SU-DHL-6 (cell line): ENCODE data around the gene CDKN3.
A peak's percentile ranks its signal among the peaks of the same experiment; 100 is the strongest.
"Not testable (repeated sequence)": the region's sequence is repeated elsewhere in the genome, so short reads cannot be mapped to it uniquely, and the experiment has no call there.

Experiments
- H2AFZ ChIP-seq: fragments of 200-600 bp; sonication (generic); 2 replicates; pipeline ENCODE4 v1.6.1; 2014; ENCODE audit warnings: low read depth, mild to moderate bottlenecking, moderate library complexity, mixed read lengths, antibody characterized with exemption, low read length; ENCODE audit not compliant: severe bottlenecking
- H3F3A ChIP-seq: fragments of 200-600 bp; shearing (Covaris generic); 2 replicates; pipeline ENCODE4 v1.6.0; 2016; ENCODE audit warnings: antibody characterized with exemption, mild to moderate bottlenecking; ENCODE audit not compliant: insufficient read depth
- H3K27ac ChIP-seq: fragments of 200-600 bp; sonication (generic); 2 replicates; pipeline ENCODE4 v1.5.1; 2016; ENCODE audit warnings: low read depth, mild to moderate bottlenecking, low read length, moderate library complexity, mixed read lengths
- H3K27me3 ChIP-seq: fragments of 200-600 bp; sonication (generic), shearing (Covaris generic); 2 replicates; pipeline ENCODE4 v1.6.0; 2014; ENCODE audit warnings: mild to moderate bottlenecking, low read length
- H3K36me3 ChIP-seq: fragments of 200-600 bp; sonication (generic); 2 replicates; pipeline ENCODE4 v1.6.1; 2014; ENCODE audit warnings: mild to moderate bottlenecking, low read length, mixed read lengths
- H3K4me2 ChIP-seq: fragments of 300-600, 200-600 bp; shearing (Covaris generic), sonication (generic); 2 replicates; pipeline ENCODE4 v1.6.0; 2014; ENCODE audit warnings: low read length, low read depth, mild to moderate bottlenecking; ENCODE audit not compliant: poor library complexity, severe bottlenecking
- H3K4me3 ChIP-seq: fragments of 200-600 bp; sonication (generic); 2 replicates; pipeline ENCODE4 v1.5.1; 2014; ENCODE audit warnings: antibody characterized with exemption, low read length, mild to moderate bottlenecking, mixed read lengths; ENCODE audit not compliant: insufficient read depth, poor library complexity, severe bottlenecking
- H3K79me2 ChIP-seq: fragments of 200-600 bp; sonication (generic); 2 replicates; pipeline ENCODE4 v1.6.1; 2014; ENCODE audit warnings: mild to moderate bottlenecking, low read length, moderate library complexity; ENCODE audit not compliant: insufficient read depth
- H3K9ac ChIP-seq: fragments of 200-600 bp; sonication (generic); 2 replicates; pipeline ENCODE4 v1.7.0; 2014; ENCODE audit warnings: mild to moderate bottlenecking, low read length
- H3K9me2 ChIP-seq: fragments of 200-600 bp; sonication (generic); replicated peaks from 2 replicates; pipeline ENCODE4 v1.6.1; 2014; ENCODE audit warnings: low read length; ENCODE audit not compliant: insufficient read depth
- H3K9me3 ChIP-seq: fragments of 200-600 bp; sonication (generic); 2 replicates; pipeline ENCODE4 v1.6.1; 2014; ENCODE audit warnings: low read length, mixed read lengths; ENCODE audit not compliant: insufficient read depth
- H4K20me1 ChIP-seq: fragments of 200-600 bp; sonication (generic); 2 replicates; pipeline ENCODE4 v1.6.1; 2014; ENCODE audit warnings: low read depth, mild to moderate bottlenecking, antibody characterized with exemption, low read length, moderate library complexity, mixed read lengths
- CTCF ChIP-seq: fragments of 200-600 bp; sonication (generic); IDR thresholded peaks from one replicate; pipeline ENCODE4 v1.5.1; 2017; ENCODE audit warnings: antibody characterized with exemption, mild to moderate bottlenecking, low read length, moderate library complexity; ENCODE audit not compliant: insufficient read depth, poor library complexity, severe bottlenecking
- EZH2phosphoT487 ChIP-seq: fragments of 200-600 bp; sonication (generic), shearing (Covaris generic); conservative IDR thresholded peaks from 2 replicates; pipeline ENCODE4 v1.6.1; 2018; ENCODE audit warnings: mild to moderate bottlenecking, antibody characterized with exemption, low read length, moderate library complexity, mixed read lengths

CDKN3 gene

GRCh38 chr14:54427871-54428270 lies 31.1 kb downstream of the CDKN3 start:
- Histone ChIP-seq H3K9me3 (no peaks in the 10 kb centered on the region), H3K4me2 (no peak overlapping the region), H3K4me3 (no peak overlapping the region), H3K27ac (no peak overlapping the region), H3K36me3 (peaks cover 28% of the 10 kb centered on the region; the same call in 1 of the 2 replicates), H3K9ac (no peak overlapping the region), H3K79me2 (peaks cover 22% of the 10 kb centered on the region), H3K9me2 (no peaks in the 10 kb centered on the region), H2AFZ (no peak overlapping the region), H3F3A (peaks cover 15% of the 10 kb centered on the region; the same call in 1 of the 2 replicates), H3K27me3 (no peaks in the 10 kb centered on the region), H4K20me1 (no peaks in the 10 kb centered on the region)
- no peak for TF ChIP-seq EZH2phosphoT487
- TF ChIP-seq CTCF: no peak

GRCh38 chr14:54428527-54428926 lies 31.7 kb downstream of the CDKN3 start:
- Histone ChIP-seq H2AFZ (no peak overlapping the region), H3K79me2 (peaks cover 29% of the 10 kb centered on the region), H3F3A (peaks cover 15% of the 10 kb centered on the region; the same call in 1 of the 2 replicates), H3K9me3 (no peaks in the 10 kb centered on the region), H3K27ac (no peak overlapping the region), H3K4me3 (no peak overlapping the region), H3K9me2 (no peaks in the 10 kb centered on the region), H4K20me1 (peaks cover 4% of the 10 kb centered on the region; the same call in 1 of the 2 replicates), H3K27me3 (no peaks in the 10 kb centered on the region), H3K9ac (no peak overlapping the region), H3K36me3 (peaks cover 28% of the 10 kb centered on the region; the same call in 1 of the 2 replicates), H3K4me2 (no peak overlapping the region)
- TF ChIP-seq CTCF (no peak), EZH2phosphoT487 (no peak)

- Histone ChIP-seq H3K9ac (no peak overlapping the region), H3K4me3 (no peak overlapping the region), H3K4me2 (peak overlapping the region; percentile 38), H3K79me2 (peaks cover 99% of the 10 kb centered on the region), H3K9me2 (no peaks in the 10 kb centered on the region), H3K9me3 (no peaks in the 10 kb centered on the region), H3K27me3 (no peaks in the 10 kb centered on the region), H3K36me3 (peaks cover 13% of the 10 kb centered on the region; the same call in 1 of the 2 replicates), H2AFZ (no peak overlapping the region), H3F3A (no peaks in the 10 kb centered on the region), H4K20me1 (peaks cover 7% of the 10 kb centered on the region), H3K27ac (no peak overlapping the region)
- TF ChIP-seq CTCF: no peak
- TF ChIP-seq EZH2phosphoT487: no peak
Measured at GRCh38 chr14:54435500-54435981, 38.7 kb downstream of the CDKN3 start.

GRCh38 chr14:54437954-54438353 lies 41.1 kb downstream of the CDKN3 start:
- not testable (repeated sequence) for H3K27me3 ChIP-seq, H3K9ac ChIP-seq, H3K4me3 ChIP-seq, H3F3A ChIP-seq, H3K9me2 ChIP-seq, H3K9me3 ChIP-seq, H2AFZ ChIP-seq, H4K20me1 ChIP-seq, H3K36me3 ChIP-seq, H3K27ac ChIP-seq
- Histone ChIP-seq H3K4me2 (peak overlapping the region; percentile 34), H3K79me2 (peaks cover 79% of the 10 kb centered on the region)
